TTC549 (cell line): ENCODE data around the gene EYA4.

ENCODE experiments used
- FAIRE-seq: peaks from 2 replicates; lab custom pipeline; 2012; peaks lifted over from hg19 to GRCh38; lab: Jason Lieb, UNC

Gene EYA4

GRCh38 chr6:133289733-133290306, 48.7 kb downstream of the EYA4 start:
- FAIRE-seq, result no peak

- no peak for FAIRE-seq
Measured at GRCh38 chr6:133290930-133291329, 49.8 kb downstream of the EYA4 start.

GRCh38 chr6:133291671-133292070, 50.5 kb downstream of the EYA4 start:
- no peak for FAIRE-seq

GRCh38 chr6:133297657-133298056, 56.5 kb downstream of the EYA4 start:
- no peak for FAIRE-seq

GRCh38 chr6:133298335-133298734, 57.2 kb downstream of the EYA4 start:
- FAIRE-seq, result no peak

- no peak for FAIRE-seq
Measured at GRCh38 chr6:133298801-133299200, 57.6 kb downstream of the EYA4 start.

- no peak for FAIRE-seq
Measured at GRCh38 chr6:133300896-133301295, 59.7 kb downstream of the EYA4 start.

GRCh38 chr6:133301835-133302234, 60.7 kb downstream of the EYA4 start:
- FAIRE-seq, result no peak

- FAIRE-seq, result no peak
Measured at GRCh38 chr6:133306931-133307330, 65.8 kb downstream of the EYA4 start.

- no peak for FAIRE-seq
Measured at GRCh38 chr6:133309579-133309978, 68.4 kb downstream of the EYA4 start.

- no peak for FAIRE-seq
Measured at GRCh38 chr6:133312006-133312405, 70.8 kb downstream of the EYA4 start.

GRCh38 chr6:133313068-133313467, 71.9 kb downstream of the EYA4 start:
- FAIRE-seq, result no peak

- FAIRE-seq, result no peak
Measured at GRCh38 chr6:133314947-133315346, 73.8 kb downstream of the EYA4 start.

GRCh38 chr6:133315811-133316210, 74.7 kb downstream of the EYA4 start:
- no peak for FAIRE-seq

- FAIRE-seq, result no peak
Measured at GRCh38 chr6:133317704-133318103, 76.5 kb downstream of the EYA4 start.

- no peak for FAIRE-seq
Measured at GRCh38 chr6:133326584-133326983, 85.4 kb downstream of the EYA4 start.

- no peak for FAIRE-seq
Measured at GRCh38 chr6:133333852-133334251, 92.7 kb downstream of the EYA4 start.

GRCh38 chr6:133337308-133337707, 96.2 kb downstream of the EYA4 start:
- no peak for FAIRE-seq

- FAIRE-seq, result no peak
Measured at GRCh38 chr6:133339543-133340384, 98.6 kb downstream of the EYA4 start.

- FAIRE-seq, result no peak
Measured at GRCh38 chr6:133340557-133340956, 99.4 kb downstream of the EYA4 start.

- FAIRE-seq, result no peak
Measured at GRCh38 chr6:133341607-133342158, 100.5 kb downstream of the EYA4 start.

- no peak for FAIRE-seq
Measured at GRCh38 chr6:133343220-133343619, 102.1 kb downstream of the EYA4 start.

GRCh38 chr6:133348846-133349245, 107.7 kb downstream of the EYA4 start:
- FAIRE-seq, result no peak

GRCh38 chr6:133350928-133351327, 109.8 kb downstream of the EYA4 start:
- no peak for FAIRE-seq
